NCI-H2081 (cell line): ENCODE measurements around the gene NAA38.

Experiments
- DNase-seq, 2 experiments: peaks; one replicate each; lab custom pipeline; 2025; lab: John Stamatoyannopoulos, UW

Gene NAA38

DNA sequence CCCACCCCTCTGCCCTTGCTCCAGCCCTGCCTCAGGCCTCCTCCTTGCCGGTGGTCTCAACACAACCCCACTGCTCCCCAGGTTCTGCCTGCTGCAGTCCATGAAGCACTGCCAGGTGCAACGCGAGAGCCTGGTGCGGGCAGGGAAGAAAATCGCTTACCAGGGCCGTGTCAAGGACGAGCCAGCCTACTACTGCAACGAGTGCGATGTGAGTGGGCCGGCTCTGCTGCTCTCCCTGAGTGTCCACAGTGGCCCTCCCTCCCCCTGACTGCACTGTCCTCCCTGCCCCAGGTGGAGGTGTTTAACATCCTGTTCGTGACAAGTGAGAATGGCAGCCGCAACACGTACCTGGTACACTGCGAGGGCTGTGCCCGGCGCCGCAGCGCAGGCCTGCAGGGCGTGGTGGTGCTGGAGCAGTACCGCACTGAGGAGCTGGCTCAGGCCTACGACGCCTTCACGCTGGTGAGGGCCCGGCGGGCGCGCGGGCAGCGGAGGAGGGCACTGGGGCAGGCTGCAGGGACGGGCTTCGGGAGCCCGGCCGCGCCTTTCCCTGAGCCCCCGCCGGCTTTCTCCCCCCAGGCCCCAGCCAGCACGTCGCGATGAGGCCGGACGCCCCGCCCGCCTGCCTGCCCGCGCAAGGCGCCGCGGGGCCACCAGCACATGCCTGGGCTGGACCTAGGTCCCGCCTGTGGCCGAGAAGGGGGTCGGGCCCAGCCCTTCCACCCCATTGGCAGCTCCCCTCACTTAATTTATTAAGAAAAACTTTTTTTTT, 4.3 kb downstream of the NAA38 start:
- DNase-seq = no peak

DNA sequence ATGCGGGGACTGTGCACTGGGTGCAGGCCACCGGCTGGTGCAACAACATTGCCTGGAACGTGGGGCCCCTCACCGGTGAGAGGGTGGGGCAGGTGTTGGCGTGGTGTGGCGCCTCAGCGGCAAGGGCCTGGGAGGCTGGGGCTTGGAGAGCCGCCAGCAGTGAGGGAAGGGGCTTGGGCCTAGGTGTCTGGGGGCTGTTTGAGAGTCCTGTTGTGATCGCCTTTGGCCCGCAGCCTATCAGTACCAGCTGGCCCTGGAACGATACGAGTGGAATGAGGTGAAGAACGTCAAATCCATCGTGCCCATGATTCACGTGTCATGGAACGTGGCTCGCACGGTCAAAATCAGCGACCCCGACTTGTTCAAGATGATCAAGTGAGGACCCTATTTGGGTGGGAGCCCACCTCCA, 5.1 kb downstream of the NAA38 start:
- no peak for DNase-seq

DNA sequence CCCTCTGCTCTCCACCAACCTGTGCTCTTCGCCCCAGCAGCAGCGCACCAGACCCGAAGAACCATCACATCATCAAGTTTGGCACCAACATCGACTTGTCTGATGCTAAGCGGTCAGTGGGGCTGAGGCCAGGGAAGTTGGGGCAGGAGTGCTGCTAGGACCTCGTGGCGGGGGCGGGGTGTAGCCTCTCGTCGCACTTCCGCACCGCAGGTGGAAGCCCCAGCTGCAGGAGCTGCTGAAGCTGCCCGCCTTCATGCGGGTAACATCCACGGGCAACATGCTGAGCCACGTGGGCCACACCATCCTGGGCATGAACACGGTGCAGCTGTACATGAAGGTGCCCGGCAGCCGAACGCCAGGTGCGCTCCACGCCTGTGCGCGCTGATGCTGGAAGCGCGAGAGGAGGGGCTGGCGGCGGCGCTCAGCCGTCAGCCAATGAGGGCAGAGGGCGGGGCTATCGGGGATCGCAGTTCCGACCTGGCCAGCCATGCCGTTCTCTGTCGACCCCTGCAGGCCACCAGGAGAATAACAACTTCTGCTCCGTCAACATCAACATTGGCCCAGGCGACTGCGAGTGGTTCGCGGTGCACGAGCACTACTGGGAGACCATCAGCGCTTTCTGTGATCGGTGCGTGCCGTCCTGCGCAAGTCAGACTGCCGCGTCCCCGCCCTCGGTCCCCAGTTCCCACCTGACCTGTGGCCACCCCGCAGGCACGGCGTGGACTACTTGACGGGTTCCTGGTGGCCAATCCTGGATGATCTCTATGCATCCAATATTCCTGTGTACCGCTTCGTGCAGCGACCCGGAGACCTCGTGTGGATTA, 5.7 kb downstream of the NAA38 start:
- peak; percentile 89 for DNase-seq

DNA sequence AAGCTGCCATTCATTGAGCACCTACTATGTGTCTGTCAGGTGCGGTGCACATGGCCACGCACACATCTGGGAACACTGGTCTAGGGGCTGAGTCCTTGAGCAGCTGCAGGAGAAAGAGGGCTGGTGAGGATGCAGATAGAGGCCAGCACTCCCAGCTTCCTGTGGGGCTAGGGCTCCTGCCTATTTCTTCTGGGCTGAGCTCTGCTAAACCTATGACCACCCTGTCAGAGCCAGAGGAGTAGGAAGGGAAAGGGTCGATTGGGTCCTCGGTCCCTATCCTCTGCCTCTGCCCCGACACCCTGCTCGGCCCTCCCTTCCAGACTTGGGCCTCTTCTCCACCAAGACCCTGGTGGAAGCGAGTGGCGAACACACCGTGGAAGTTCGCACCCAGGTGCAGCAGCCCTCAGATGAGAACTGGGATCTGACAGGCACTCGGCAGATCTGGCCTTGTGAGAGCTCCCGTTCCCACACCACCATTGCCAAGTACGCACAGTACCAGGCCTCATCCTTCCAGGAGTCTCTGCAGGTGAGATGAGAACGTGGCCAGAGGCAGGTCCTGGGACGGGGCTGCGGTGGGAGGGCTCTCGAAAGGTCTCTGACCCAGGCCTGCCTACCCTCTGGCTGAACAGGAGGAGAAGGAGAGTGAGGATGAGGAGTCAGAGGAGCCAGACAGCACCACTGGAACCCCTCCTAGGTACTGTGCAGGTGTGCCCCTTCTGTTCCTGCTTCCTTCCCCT, 6.5 kb downstream of the NAA38 start:
- no peak for DNase-seq

DNA sequence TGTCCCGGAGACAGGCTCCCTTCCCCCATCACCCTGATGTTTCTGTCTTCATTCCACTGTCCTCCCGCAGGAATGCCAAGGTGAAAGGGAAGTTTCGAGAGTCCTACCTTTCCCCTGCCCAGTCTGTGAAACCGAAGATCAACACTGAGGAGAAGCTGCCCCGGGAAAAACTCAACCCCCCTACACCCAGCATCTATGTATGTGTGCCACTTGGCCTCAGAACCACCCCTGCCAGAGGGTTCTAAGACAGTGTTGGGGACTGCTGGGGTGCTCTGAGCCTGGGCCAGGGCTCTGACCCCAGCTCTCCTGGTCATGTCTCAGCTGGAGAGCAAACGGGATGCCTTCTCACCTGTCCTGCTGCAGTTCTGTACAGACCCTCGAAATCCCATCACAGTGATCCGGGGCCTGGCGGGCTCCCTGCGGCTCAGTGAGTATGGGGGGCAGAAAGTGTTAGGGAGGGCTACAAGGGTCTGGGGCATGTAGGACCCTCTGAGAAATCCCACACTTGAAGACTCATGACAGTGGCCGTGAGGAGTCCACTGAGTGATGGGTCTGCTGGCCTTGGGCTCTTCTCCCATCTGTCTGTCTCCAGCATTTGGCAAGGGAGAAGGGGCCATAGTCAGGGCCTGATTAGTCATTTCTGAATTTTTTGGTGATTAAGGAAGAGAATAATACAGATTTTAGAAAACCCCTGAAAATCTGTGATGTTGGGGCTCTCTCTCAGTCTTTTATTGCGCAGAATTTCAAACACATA, 7.4 kb downstream of the NAA38 start:
- no peak for DNase-seq

DNA sequence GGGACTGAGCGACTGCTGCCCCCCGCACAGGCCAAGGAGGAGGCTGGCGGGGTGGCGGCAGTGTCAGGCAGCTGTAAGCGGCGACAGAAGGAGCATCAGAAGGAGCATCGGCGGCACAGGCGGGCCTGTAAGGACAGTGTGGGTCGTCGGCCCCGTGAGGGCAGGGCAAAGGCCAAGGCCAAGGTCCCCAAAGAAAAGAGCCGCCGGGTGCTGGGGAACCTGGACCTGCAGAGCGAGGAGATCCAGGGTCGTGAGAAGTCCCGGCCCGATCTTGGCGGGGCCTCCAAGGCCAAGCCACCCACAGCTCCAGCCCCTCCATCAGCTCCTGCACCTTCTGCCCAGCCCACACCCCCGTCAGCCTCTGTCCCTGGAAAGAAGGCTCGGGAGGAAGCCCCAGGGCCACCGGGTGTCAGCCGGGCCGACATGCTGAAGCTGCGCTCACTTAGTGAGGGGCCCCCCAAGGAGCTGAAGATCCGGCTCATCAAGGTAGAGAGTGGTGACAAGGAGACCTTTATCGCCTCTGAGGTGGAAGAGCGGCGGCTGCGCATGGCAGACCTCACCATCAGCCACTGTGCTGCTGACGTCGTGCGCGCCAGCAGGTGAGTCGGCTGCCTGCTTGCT, 8.1 kb downstream of the NAA38 start:
- DNase-seq = no peak

DNA sequence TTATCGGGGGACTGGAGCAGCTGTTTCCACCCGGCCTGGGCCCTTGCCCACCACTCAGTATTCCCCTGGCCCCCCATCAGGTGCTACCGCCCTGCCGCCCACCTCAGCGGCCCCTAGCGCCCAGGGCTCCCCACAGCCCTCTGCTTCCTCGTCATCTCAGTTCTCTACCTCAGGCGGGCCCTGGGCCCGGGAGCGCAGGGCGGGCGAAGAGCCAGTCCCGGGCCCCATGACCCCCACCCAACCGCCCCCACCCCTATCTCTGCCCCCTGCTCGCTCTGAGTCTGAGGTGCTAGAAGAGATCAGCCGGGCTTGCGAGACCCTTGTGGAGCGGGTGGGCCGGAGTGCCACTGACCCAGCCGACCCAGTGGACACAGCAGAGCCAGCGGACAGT, 8.6 kb downstream of the NAA38 start:
- no peak for DNase-seq

DNA sequence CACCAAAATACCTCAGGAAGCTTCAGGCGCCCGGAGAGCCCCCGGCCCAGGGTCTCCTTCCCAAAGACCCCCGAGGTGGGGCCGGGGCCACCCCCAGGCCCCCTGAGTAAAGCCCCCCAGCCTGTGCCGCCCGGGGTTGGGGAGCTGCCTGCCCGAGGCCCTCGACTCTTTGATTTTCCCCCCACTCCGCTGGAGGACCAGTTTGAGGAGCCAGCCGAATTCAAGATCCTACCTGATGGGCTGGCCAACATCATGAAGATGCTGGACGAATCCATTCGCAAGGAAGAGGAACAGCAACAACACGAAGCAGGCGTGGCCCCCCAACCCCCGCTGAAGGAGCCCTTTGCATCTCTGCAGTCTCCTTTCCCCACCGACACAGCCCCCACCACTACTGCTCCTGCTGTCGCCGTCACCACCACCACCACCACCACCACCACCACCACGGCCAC, 9.2 kb downstream of the NAA38 start:
- DNase-seq = no peak

DNA sequence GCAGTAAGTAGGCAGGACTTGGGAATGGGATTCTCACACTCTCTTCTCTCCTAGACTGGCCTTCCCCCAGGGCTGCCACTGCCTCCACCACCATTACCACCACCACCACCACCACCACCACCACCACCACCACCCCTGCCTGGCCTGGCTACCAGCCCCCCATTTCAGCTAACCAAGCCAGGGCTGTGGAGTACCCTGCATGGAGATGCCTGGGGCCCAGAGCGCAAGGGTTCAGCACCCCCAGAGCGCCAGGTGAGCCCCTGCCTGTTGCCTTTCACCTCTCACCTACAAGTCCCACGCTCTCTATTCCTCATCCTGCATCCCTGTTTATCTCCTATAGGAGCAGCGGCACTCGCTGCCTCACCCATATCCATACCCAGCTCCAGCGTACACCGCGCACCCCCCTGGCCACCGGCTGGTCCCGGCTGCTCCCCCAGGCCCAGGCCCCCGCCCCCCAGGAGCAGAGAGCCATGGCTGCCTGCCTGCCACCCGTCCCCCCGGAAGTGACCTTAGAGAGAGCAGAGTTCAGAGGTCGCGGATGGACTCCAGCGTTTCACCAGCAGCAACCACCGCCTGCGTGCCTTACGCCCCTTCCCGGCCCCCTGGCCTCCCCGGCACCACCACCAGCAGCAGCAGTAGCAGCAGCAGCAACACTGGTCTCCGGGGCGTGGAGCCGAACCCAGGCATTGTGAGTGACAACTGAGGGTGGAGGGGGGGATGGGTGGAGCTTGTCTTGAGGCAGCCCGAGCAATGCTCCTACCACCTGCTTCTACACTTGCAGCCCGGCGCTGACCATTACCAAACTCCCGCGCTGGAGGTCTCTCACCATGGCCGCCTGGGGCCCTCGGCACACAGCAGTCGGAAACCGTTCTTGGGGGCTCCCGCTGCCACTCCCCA, 10.3 kb downstream of the NAA38 start:
- no peak for DNase-seq

DNA sequence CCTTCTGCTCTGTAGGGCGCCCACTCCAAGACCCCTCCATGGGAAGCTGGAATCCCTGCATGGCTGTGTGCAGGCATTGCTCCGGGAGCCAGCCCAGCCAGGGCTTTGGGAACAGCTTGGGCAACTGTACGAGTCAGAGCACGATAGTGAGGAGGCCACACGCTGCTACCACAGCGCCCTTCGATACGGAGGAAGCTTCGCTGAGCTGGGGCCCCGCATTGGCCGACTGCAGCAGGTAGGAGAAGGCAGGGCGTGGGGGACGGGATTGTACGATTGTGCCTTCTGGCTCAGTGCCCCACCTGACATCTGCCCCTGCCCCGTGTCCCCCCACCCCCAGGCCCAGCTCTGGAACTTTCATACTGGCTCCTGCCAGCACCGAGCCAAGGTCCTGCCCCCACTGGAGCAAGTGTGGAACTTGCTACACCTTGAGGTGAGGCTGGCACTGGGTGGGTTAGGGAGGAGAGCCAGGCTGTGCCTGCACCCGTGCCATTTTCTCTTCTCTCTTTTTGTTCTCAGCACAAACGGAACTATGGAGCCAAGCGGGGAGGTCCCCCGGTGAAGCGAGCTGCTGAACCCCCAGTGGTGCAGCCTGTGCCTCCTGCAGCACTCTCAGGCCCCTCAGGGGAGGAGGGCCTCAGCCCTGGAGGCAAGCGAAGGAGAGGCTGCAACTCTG, 11.2 kb downstream of the NAA38 start:
- DNase-seq = no peak

DNA sequence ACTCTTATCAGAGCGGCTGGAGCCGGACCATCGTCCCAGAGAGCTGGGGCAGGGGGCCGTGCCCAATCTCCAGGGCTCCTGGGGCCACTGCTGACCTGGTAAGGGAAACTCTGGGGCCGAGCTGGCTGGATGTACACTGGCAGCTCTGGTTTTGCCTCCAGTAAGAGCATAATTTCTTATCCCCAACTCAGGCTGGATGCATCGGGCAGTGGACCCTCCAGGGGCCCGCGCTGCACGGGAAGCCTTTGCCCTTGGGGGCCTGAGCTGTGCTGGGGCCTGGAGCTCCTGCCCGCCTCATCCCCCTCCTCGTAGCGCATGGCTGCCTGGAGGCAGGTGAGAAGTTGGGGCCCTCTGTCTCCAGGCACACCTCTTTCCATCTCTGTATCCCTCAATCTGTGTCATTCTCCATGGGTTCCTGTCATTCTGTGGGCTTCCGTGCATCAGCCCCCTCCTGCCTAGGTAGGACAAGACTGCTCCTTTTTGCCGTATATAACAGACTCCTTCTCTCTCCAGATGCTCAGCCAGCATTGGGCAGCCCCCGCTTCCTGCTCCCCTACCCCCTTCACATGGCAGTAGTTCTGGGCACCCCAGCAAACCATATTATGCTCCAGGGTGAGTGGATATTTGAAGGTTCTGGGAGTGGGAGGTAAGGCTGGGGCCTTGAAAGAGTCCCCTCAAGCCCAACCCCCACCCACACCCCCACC, 11.8 kb downstream of the NAA38 start:
- DNase-seq = no peak

DNA sequence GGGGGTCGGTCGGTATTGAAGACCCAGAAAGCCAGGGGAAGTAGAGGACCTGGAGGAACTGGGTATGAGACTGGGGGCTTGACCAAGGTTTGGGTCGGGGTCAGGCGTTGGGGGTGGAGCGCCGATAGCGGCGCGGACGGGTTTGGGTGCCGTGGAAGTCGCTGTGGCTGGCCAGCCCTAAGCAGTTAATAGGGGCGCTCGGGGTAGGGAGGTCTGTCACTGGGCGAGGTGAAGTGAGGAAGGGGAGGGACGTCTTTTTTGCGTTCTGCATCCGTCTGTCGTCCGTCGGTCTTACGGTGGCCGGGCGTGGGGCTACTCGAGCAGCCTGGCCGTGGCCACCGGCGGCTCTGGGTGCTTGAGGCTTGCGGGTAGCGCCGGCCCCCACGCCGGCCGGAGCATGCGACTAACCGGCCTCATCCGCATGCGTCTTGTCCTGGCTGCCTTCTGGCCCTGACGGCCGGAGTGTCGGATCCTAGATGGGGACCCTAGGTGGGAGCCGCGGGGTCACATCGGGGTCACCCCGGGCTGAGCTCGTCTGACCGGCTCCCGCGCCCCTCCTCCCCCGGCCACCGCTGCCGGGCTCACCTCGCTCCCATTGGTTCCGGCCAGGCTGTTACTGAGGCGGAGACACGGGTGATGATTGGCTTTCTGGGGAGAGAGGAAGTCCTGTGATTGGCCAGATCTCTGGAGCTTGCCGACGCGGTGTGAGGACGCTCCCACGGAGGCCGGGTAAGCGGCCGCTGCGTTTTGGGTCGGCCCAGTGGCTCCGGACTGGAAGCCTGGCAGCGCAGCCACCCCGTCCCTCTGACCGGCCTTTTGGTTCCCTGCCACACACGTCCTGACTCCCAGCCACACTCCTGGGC, 12.8 kb downstream of the NAA38 start:
- peak; percentile 80 to 87 for DNase-seq

DNA sequence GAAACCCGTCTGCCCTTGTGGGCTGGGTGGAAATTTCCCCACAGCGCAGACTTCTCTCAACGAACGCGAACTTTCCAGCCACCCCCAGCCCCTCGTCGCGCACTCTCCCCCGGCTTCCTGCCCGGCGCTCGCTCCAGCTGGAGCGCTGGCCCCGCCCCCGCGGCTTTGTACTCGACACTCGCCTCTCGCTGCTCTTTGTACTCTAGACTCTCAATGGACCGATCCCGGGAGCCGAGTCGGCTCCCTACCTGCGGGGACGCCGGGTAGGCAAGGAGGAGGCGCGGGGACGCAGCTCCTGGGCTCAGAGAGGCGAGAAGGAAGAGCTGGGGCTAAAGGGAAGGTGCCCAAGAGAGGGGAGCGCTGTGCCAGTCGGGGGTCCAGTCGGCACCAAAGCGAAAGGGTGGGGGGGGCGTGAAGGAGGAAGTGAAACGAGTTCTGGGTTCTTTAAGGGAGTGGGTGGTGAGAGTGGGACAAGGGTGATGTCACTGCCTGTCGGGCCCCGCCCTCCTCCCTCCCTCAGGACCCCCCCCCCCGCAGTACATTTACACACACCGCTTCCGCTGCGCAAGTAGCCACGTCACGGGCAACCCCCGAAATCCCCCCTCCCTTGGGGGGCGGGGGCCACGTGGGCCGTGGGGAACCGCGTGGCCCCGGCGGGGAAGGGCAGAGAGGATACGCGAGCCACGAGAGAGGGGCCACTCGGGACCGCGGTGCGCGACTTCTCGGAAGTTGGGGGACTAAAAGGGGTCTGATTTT, 13.6 kb downstream of the NAA38 start:
- DNase-seq = peak; percentile 69 to 73

DNA sequence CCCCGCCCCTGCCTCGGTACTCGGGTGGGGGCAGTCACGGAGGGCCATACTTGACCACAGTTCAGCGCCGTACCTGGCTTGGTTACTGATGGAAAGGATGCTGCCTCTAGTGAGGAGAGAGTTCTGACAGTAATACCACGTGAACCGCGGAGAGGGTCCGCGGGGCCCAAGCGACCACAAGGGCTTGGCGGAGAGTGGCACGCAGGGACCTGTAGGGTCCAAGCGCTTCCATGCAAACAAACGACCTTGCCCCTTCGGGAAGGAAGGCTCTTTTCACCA, 14.2 kb downstream of the NAA38 start:
- DNase-seq = no peak

DNA sequence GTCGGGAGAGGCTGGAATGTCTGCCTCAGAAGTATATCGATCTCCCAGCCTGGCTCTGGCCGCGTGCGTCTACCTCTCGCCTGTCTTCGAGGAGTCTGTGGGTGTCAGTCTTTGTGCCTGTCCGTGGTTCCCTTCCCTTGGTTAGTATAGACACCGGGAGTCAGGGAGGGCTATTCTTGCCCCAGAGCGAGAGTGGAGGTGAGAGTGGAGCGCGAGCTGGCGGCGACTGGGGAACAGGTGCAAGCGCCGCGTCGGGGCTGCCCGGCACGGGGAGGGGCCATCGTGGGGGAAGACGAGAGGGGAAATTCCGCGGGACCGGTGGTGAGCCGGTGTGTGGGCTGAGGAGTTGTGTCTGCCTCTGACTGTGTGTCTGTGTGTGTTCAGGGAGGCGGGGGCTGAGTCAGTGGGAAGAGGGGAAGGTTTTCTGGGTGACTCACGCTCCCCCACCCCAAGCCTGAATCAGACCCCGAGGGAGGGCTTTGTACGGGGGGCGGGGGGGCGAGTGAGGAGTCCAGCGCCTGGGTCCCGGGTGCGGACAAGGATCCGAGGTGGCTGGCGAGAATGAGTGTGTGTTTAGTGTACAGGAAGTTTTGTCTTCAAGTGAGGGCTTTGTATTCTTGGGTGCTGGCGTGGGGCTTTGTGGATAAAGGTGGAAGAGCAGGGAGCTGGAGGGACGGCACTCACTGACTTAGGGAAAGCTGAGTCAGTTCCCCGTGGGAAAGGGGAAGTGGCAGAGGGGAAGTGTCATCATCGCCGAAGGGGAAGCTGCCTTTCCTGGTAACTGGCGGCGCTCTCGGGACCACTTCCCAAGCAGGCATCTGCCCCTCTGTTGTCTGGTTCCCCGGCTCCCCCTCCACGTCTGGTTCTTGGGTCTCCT, 14.7 kb downstream of the NAA38 start:
- DNase-seq = peak in 1 of 2 experiments; percentile 57

DNA sequence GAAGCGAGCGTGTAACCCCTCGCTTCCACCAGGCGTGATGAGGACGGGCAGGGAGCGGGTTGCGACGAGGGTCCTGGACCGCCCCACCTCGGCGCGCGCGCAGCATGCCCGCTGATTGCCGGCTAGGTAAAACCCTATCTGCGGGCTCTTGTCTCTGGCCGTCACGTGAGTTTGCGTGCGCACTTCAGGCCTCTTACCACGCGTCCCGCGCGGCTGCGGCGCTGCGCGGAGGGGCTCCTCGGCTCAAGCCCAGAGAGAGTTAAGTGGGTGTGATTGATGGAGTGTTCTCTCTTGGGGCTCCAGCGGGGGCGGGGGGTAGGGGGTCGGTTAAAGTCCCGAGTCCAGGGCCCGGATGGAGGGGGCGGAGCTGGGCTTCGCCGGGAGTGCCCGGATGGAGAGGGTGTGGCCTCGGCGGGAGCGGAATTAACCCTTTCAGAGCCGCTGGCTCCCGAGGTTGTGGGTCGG, 15.4 kb downstream of the NAA38 start:
- peak; percentile 82 to 84 for DNase-seq
